ENCODE data around the gene NOC4L. TPM values are rescaled to one million over a fixed set of nuclear protein-coding genes. Genes with fewer than 3 reads are reported as not detected.

The NOC4L gene
- polyA plus RNA-seq, 1 of the 3 experiments (the other 2 are of a cell fraction): 12.9 TPM

DNA sequence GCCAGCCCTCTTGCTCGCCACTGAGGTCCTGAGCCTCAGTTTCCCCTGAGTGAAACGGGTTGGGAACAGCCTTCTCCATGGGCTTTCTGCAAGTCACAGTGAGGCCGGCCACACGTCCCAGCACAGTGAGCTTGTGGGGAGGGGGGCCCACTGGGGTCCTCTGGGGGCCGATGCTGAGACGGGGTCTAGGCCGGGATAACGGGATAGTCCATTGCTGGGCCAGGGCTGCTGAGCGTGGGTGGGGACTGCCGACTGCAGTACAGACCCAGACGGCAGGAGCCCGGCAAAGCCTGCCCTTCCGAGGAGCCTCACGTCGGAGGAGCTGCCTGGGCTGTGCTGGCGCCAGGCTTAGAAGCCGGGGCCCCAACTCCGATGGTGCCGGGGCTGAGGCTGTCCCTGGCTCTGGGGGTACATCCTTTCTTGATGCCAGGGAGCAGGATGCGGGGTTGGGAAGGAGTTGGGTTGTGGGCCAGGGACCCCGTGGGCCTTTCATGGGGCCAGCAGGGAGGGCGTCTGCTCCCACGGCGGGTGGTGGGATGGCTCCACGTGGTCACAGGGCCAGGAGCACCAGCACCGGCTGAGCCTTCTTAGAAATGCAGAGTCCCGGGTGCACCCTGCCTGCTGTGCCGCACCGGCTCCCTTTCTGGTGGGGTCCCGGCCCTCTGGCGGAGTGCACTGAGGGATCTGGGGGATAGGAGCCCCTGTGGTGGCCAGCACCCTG, 24.2 kb downstream of the NOC4L start (continued):
- TF ChIP-seq, protein P1, sequence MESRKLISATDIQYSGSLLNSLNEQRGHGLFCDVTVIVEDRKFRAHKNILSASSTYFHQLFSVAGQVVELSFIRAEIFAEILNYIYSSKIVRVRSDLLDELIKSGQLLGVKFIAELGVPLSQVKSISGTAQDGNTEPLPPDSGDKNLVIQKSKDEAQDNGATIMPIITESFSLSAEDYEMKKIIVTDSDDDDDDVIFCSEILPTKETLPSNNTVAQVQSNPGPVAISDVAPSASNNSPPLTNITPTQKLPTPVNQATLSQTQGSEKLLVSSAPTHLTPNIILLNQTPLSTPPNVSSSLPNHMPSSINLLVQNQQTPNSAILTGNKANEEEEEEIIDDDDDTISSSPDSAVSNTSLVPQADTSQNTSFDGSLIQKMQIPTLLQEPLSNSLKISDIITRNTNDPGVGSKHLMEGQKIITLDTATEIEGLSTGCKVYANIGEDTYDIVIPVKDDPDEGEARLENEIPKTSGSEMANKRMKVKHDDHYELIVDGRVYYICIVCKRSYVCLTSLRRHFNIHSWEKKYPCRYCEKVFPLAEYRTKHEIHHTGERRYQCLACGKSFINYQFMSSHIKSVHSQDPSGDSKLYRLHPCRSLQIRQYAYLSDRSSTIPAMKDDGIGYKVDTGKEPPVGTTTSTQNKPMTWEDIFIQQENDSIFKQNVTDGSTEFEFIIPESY (IDR thresholded peaks at IDR 0.05; ENCODE audit: borderline replicate concordance, low read depth): no peak
- no peak for TF ChIP-seq RAD21 (IDR thresholded peaks at IDR 0.05; ENCODE audit: low read length)
- no peak for TF ChIP-seq TCF12 (IDR thresholded peaks at IDR 0.05)
- TF ChIP-seq, protein P2, sequence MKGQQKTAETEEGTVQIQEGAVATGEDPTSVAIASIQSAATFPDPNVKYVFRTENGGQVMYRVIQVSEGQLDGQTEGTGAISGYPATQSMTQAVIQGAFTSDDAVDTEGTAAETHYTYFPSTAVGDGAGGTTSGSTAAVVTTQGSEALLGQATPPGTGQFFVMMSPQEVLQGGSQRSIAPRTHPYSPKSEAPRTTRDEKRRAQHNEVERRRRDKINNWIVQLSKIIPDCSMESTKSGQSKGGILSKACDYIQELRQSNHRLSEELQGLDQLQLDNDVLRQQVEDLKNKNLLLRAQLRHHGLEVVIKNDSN (IDR thresholded peaks at IDR 0.05; ENCODE audit: borderline replicate concordance, low read depth): no peak
- no peak for TF ChIP-seq SIN3A (IDR thresholded peaks at IDR 0.05; ENCODE audit: borderline replicate concordance, low read depth, low read length)

DNA sequence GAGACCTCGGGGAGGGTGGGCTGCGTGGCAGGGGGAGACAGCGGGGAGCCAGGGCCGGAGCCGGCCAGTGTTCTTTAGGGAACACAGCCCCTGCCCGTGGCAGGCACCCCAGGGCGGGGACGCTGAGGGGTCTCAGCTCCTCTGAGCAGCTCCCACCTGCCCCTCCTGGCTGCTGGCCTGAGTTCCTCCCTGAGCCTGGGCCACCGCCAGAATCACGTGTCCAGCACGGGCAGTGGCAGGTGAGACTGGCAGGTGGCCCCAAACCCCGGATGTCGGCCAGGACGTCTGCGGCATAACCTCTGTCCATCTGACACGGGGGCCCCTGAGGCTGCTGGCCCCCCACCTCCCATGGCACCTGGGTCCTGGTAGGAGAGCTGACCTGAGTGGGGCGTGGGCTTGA, 25.1 kb downstream of the NOC4L start:
- peaks cover 3% of the 10 kb centered on the region for H3F3A ChIP-seq (replicated peaks; ENCODE audit: insufficient read depth)

More for the DNA sequence above, 25.1 kb downstream of the NOC4L start:
- no peak for TF ChIP-seq TCF12 (IDR thresholded peaks at IDR 0.05)
- TF ChIP-seq GABPA (IDR thresholded peaks at IDR 0.05; ENCODE audit: low read depth): no peak
- no peak for TF ChIP-seq RCOR1 (IDR thresholded peaks at IDR 0.05; ENCODE audit: low read length)
- TF ChIP-seq, protein P3, sequence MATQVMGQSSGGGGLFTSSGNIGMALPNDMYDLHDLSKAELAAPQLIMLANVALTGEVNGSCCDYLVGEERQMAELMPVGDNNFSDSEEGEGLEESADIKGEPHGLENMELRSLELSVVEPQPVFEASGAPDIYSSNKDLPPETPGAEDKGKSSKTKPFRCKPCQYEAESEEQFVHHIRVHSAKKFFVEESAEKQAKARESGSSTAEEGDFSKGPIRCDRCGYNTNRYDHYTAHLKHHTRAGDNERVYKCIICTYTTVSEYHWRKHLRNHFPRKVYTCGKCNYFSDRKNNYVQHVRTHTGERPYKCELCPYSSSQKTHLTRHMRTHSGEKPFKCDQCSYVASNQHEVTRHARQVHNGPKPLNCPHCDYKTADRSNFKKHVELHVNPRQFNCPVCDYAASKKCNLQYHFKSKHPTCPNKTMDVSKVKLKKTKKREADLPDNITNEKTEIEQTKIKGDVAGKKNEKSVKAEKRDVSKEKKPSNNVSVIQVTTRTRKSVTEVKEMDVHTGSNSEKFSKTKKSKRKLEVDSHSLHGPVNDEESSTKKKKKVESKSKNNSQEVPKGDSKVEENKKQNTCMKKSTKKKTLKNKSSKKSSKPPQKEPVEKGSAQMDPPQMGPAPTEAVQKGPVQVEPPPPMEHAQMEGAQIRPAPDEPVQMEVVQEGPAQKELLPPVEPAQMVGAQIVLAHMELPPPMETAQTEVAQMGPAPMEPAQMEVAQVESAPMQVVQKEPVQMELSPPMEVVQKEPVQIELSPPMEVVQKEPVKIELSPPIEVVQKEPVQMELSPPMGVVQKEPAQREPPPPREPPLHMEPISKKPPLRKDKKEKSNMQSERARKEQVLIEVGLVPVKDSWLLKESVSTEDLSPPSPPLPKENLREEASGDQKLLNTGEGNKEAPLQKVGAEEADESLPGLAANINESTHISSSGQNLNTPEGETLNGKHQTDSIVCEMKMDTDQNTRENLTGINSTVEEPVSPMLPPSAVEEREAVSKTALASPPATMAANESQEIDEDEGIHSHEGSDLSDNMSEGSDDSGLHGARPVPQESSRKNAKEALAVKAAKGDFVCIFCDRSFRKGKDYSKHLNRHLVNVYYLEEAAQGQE (IDR thresholded peaks at IDR 0.05; ENCODE audit: low read depth, low read length): no peak
- TF ChIP-seq RAD21 (IDR thresholded peaks at IDR 0.05; ENCODE audit: low read length): no peak
- TF ChIP-seq ELF1 (IDR thresholded peaks at IDR 0.05): no peak
- no peak for TF ChIP-seq NFIC (IDR thresholded peaks at IDR 0.05; ENCODE audit: borderline replicate concordance)
- no peak for TF ChIP-seq GATA2 (CRISPR knock-in tag; IDR thresholded peaks at IDR 0.05)
- TF ChIP-seq, protein P4, sequence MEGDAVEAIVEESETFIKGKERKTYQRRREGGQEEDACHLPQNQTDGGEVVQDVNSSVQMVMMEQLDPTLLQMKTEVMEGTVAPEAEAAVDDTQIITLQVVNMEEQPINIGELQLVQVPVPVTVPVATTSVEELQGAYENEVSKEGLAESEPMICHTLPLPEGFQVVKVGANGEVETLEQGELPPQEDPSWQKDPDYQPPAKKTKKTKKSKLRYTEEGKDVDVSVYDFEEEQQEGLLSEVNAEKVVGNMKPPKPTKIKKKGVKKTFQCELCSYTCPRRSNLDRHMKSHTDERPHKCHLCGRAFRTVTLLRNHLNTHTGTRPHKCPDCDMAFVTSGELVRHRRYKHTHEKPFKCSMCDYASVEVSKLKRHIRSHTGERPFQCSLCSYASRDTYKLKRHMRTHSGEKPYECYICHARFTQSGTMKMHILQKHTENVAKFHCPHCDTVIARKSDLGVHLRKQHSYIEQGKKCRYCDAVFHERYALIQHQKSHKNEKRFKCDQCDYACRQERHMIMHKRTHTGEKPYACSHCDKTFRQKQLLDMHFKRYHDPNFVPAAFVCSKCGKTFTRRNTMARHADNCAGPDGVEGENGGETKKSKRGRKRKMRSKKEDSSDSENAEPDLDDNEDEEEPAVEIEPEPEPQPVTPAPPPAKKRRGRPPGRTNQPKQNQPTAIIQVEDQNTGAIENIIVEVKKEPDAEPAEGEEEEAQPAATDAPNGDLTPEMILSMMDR (IDR thresholded peaks at IDR 0.05): no peak
- no peak for TF ChIP-seq TEAD4 (IDR thresholded peaks at IDR 0.05; ENCODE audit: borderline replicate concordance, insufficient read depth)
- TF ChIP-seq, protein P2 (IDR thresholded peaks at IDR 0.05; ENCODE audit: borderline replicate concordance, low read depth): no peak
- 0 out of 2 replicates have a peak, but pooled peaks cover 3% of the 10 kb centered on the region for H4K20me1 ChIP-seq (ENCODE audit: insufficient read depth)
- H3K4me3 ChIP-seq (ENCODE audit: low read depth in 2 of 2, low read length in 1 of 2): no peak overlapping the region
- no peak overlapping the region for H3K9ac ChIP-seq
- no peak overlapping the region for H3K4me2 ChIP-seq
- no peaks in the 10 kb centered on the region for H3K9me2 ChIP-seq
- DNase-seq: no peak
- 0% methylated on average over 1 of the region's 17 CpGs for WGBS (ENCODE audit: low lambda C conversion rate)
- POLR2A ChIA-PET: no interaction called here
- CTCF ChIA-PET: no interaction called here
- H3K27ac ChIP-seq (ENCODE audit: low read depth in 2 of 2, low read length in 1 of 2): no peak overlapping the region
- no peaks in the 10 kb centered on the region for H3K9me3 ChIP-seq
- H3K27me3 ChIP-seq (ENCODE audit: insufficient read depth): peaks cover 72% of the 10 kb centered on the region
- peaks cover 0 to 7% of the 10 kb centered on the region in 2 experiments; a peak in 1 of 4 replicates for H3K4me1 ChIP-seq (ENCODE audit: control insufficient read depth in 1 of 2, insufficient read depth in 2 of 2, low read depth in 1 of 2, low read length in 1 of 2)
- no peaks in the 10 kb centered on the region for H3K36me3 ChIP-seq (replicated peaks in 1 of 2; ENCODE audit: control insufficient read depth in 1 of 2, insufficient read depth in 2 of 2, low read length in 1 of 2)
- H3K79me2 ChIP-seq (ENCODE audit: insufficient read depth): no peaks in the 10 kb centered on the region
- no peak overlapping the region for H2AFZ ChIP-seq (ENCODE audit: low read depth)

All from SK-N-SH (cell line).